ENCODE data around the gene SLC16A12.

Gene SLC16A12

GRCh38 chr10:89390476-89391225 is 144.7 kb downstream of the SLC16A12 start:
- DNase-seq (ENCODE audit: low read depth in 2 of 2): no peak

- DNase-seq (ENCODE audit: low read depth in 2 of 2): no peak
Observed at GRCh38 chr10:89389254-89389653, 146.1 kb downstream of the SLC16A12 start.

- DNase-seq (ENCODE audit: low read depth in 2 of 2): no peak
Observed at GRCh38 chr10:89388806-89389205, 146.6 kb downstream of the SLC16A12 start.

GRCh38 chr10:89384474-89385340 is 150.7 kb downstream of the SLC16A12 start:
- no peak for DNase-seq (ENCODE audit: low read depth in 2 of 2)

- no peak for DNase-seq (ENCODE audit: low read depth in 2 of 2)
Observed at GRCh38 chr10:89382757-89383156, 152.6 kb downstream of the SLC16A12 start.
